ENCODE data around the gene AGBL1. TPM values are rescaled to one million over a fixed set of nuclear protein-coding genes. Genes with fewer than 3 reads are reported as not detected.

AGBL1 gene
- total RNA-seq, 1 donor from 2014 or later: not detected

- Mint-ChIP-seq H3K4me1 (ENCODE audit: unreplicated experiment) (no peaks in the 10 kb centered on the region), H3K27ac (ENCODE audit: unreplicated experiment) (no peak overlapping the region), H3K9me3 (ENCODE audit: unreplicated experiment) (no peaks in the 10 kb centered on the region), H3K4me3 (ENCODE audit: unreplicated experiment) (no peak overlapping the region), H3K27me3 (ENCODE audit: unreplicated experiment) (no peaks in the 10 kb centered on the region), H3K36me3 (ENCODE audit: unreplicated experiment) (no peaks in the 10 kb centered on the region)
- TF ChIP-seq, protein P1, sequence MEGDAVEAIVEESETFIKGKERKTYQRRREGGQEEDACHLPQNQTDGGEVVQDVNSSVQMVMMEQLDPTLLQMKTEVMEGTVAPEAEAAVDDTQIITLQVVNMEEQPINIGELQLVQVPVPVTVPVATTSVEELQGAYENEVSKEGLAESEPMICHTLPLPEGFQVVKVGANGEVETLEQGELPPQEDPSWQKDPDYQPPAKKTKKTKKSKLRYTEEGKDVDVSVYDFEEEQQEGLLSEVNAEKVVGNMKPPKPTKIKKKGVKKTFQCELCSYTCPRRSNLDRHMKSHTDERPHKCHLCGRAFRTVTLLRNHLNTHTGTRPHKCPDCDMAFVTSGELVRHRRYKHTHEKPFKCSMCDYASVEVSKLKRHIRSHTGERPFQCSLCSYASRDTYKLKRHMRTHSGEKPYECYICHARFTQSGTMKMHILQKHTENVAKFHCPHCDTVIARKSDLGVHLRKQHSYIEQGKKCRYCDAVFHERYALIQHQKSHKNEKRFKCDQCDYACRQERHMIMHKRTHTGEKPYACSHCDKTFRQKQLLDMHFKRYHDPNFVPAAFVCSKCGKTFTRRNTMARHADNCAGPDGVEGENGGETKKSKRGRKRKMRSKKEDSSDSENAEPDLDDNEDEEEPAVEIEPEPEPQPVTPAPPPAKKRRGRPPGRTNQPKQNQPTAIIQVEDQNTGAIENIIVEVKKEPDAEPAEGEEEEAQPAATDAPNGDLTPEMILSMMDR (IDR thresholded peaks at IDR 0.05): no peak
- DNase-seq (ENCODE audit: extremely low spot score, unreplicated experiment): no peak
These were observed 150.3 kb downstream of the AGBL1 start for GRCh38 chr15:86229936-86230335.

GRCh38 chr15:86231864-86232721 is 152.4 kb downstream of the AGBL1 start:
- Mint-ChIP-seq H3K27me3 (ENCODE audit: unreplicated experiment) (no peaks in the 10 kb centered on the region), H3K4me1 (ENCODE audit: unreplicated experiment) (no peaks in the 10 kb centered on the region), H3K9me3 (ENCODE audit: unreplicated experiment) (no peaks in the 10 kb centered on the region), H3K27ac (ENCODE audit: unreplicated experiment) (no peak overlapping the region), H3K4me3 (ENCODE audit: unreplicated experiment) (no peak overlapping the region), H3K36me3 (ENCODE audit: unreplicated experiment) (no peaks in the 10 kb centered on the region)
- TF ChIP-seq, protein P1 (IDR thresholded peaks at IDR 0.05): peak; percentile 43
- no peak for DNase-seq (ENCODE audit: extremely low spot score, unreplicated experiment)

- Mint-ChIP-seq H3K4me3 (ENCODE audit: unreplicated experiment) (no peak overlapping the region), H3K27ac (ENCODE audit: unreplicated experiment) (no peak overlapping the region), H3K36me3 (ENCODE audit: unreplicated experiment) (no peaks in the 10 kb centered on the region), H3K4me1 (ENCODE audit: unreplicated experiment) (no peaks in the 10 kb centered on the region), H3K9me3 (ENCODE audit: unreplicated experiment) (no peaks in the 10 kb centered on the region), H3K27me3 (ENCODE audit: unreplicated experiment) (no peaks in the 10 kb centered on the region)
- TF ChIP-seq, protein P1 (IDR thresholded peaks at IDR 0.05): no peak
- DNase-seq (ENCODE audit: extremely low spot score, unreplicated experiment): no peak
These were observed 156.0 kb downstream of the AGBL1 start for GRCh38 chr15:86235667-86236066.

DNA sequence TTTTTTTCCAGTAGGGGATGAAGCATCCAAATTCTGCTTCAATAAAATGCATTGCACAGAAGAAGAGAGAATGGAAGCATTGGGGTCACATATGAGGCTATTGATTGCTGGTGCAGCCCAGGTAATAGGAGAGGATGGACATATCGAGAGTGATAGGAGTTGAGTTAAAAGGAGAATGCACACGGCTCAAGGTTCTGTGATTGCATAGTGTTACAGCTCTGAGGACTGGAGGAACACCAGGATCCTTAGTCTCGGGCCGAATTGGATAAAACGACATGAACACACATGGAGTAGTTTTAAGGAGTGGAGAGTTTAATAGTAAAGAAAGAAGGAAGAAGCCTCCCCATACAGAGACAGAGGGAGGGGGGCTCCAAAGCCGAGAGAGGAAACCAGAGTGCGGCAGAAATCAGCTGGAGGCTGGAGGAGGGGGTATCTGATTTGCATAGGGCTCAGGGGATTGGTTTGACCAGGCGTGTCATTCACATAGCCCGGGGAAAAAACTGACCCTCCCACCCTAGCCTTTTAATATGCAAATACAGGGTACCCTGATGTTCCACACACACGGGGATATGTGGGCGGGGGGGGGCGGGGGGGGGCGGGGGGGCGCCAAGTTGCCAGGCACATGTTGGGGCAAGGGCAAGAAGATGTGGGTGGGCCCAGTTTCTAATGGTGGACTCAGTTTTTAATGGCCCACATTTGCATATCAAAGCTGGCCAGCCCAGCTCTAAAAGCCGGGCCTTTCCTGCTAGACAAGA is 156.9 kb downstream of the AGBL1 start:
- no peaks in the 10 kb centered on the region for H3K9me3 Mint-ChIP-seq (ENCODE audit: unreplicated experiment)
- no peak for DNase-seq (ENCODE audit: extremely low spot score, unreplicated experiment)
- no peaks in the 10 kb centered on the region for H3K27me3 Mint-ChIP-seq (ENCODE audit: unreplicated experiment)
- no peak overlapping the region for H3K4me3 Mint-ChIP-seq (ENCODE audit: unreplicated experiment)
- H3K27ac Mint-ChIP-seq (ENCODE audit: unreplicated experiment): no peak overlapping the region
- no peaks in the 10 kb centered on the region for H3K36me3 Mint-ChIP-seq (ENCODE audit: unreplicated experiment)
- TF ChIP-seq, protein P1 (IDR thresholded peaks at IDR 0.05): no peak
- H3K4me1 Mint-ChIP-seq (ENCODE audit: unreplicated experiment): no peaks in the 10 kb centered on the region

DNA sequence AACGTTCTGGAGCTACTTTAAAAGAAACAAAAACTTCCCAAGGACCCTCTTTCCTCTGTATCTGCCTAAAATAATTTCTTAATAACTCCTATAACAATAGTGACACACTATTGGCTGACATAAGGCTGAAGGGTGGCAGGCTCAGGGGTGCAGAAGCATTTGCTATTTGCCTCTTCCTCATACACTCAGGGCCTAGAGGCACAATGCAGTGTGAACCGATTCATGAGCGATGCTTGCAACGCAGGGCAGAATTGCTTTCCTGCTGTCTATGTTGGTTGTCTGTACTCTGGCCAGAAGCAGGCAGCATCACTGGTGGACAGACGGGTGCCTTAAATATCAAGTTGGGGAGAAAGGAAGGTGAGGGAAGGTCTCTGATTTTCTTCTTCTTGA is 157.4 kb downstream of the AGBL1 start:
- H3K27me3 Mint-ChIP-seq (ENCODE audit: unreplicated experiment): no peaks in the 10 kb centered on the region
- no peak for DNase-seq (ENCODE audit: extremely low spot score, unreplicated experiment)
- no peaks in the 10 kb centered on the region for H3K36me3 Mint-ChIP-seq (ENCODE audit: unreplicated experiment)
- TF ChIP-seq, protein P1 (IDR thresholded peaks at IDR 0.05): no peak
- H3K4me1 Mint-ChIP-seq (ENCODE audit: unreplicated experiment): no peaks in the 10 kb centered on the region
- H3K9me3 Mint-ChIP-seq (ENCODE audit: unreplicated experiment): peaks cover 2% of the 10 kb centered on the region
- H3K27ac Mint-ChIP-seq (ENCODE audit: unreplicated experiment): no peak overlapping the region
- no peak overlapping the region for H3K4me3 Mint-ChIP-seq (ENCODE audit: unreplicated experiment)

Measured in osteocyte (in vitro differentiated cells).